HG03457 (cell line): ENCODE data around the gene PLXNA4.
"Not testable (repeated sequence)": the region's sequence is repeated elsewhere in the genome, so short reads cannot be mapped to it uniquely, and the experiment has no call there.

Experiments used
- ATAC-seq: cut with Tn5 transposase; IDR thresholded peaks from one replicate; pipeline ENCODE4 v1.9.1; 2021; ENCODE audit warnings: moderate number of reproducible peaks; ENCODE audit not compliant: unreplicated experiment

PLXNA4 gene, protein sequence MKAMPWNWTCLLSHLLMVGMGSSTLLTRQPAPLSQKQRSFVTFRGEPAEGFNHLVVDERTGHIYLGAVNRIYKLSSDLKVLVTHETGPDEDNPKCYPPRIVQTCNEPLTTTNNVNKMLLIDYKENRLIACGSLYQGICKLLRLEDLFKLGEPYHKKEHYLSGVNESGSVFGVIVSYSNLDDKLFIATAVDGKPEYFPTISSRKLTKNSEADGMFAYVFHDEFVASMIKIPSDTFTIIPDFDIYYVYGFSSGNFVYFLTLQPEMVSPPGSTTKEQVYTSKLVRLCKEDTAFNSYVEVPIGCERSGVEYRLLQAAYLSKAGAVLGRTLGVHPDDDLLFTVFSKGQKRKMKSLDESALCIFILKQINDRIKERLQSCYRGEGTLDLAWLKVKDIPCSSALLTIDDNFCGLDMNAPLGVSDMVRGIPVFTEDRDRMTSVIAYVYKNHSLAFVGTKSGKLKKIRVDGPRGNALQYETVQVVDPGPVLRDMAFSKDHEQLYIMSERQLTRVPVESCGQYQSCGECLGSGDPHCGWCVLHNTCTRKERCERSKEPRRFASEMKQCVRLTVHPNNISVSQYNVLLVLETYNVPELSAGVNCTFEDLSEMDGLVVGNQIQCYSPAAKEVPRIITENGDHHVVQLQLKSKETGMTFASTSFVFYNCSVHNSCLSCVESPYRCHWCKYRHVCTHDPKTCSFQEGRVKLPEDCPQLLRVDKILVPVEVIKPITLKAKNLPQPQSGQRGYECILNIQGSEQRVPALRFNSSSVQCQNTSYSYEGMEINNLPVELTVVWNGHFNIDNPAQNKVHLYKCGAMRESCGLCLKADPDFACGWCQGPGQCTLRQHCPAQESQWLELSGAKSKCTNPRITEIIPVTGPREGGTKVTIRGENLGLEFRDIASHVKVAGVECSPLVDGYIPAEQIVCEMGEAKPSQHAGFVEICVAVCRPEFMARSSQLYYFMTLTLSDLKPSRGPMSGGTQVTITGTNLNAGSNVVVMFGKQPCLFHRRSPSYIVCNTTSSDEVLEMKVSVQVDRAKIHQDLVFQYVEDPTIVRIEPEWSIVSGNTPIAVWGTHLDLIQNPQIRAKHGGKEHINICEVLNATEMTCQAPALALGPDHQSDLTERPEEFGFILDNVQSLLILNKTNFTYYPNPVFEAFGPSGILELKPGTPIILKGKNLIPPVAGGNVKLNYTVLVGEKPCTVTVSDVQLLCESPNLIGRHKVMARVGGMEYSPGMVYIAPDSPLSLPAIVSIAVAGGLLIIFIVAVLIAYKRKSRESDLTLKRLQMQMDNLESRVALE (N-terminal part only)

DNA sequence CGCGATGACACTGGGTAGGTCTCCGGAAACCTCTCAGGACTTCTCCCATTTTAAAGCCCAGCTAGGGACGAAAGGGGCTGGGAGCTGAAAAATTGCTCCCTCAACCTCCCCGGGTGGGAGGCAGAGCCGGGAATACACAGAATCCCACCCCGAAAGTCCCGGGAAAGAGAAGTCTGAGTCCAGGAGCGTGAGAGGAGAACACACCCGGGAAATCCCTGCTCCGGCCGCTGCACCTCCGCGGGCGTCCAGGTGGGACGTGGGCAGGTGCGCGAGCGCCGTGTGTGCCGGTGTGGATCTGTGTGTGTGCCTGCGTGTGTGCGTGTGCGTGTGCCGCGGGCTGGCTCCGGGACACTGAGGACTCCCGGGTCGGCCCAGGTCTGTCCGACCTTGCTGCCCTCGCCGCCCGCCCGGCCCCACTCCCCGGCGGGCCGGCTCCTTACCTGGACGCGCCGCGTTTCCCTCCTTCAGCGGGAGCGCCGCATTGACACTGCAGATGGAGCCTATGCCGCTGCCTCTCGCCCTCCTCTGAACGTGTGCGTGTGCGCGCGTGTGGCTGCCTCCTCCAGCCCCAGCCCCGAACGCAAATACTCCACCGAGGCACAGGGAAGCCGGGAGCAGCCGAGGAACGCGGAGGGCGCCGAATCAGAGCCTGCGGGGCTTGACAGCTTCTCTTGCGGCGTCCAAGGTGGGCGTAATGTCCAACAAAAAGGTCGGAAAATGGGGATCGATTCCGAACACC is at the start of gene PLXNA4:
TSS of gene PLXNA4 (minus strand) at position 489 of the 739 bp plus-strand sequence. CDS start 67,777 bp downstream, outside the sequence.
- ATAC-seq, result no peak

DNA sequence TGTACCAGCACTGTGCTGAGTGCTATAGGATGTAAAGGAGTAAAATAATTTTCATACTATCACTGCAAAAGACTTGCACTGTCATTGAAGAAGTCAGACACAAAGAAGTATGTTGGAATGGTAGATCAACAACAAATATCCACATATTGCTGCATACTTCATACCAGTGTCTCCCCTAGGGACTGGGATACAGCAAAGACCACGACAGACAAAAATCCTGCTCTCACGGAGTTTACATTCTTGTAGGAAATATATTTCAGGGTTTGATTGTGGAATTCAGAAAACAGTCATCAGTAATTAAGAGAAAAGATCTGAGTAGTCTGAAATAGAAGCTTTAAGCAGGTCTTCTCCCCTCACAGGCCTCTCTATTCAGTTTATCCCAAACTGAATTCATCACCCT is 49.4 kb upstream of the PLXNA4 start:
- no peak for ATAC-seq

DNA sequence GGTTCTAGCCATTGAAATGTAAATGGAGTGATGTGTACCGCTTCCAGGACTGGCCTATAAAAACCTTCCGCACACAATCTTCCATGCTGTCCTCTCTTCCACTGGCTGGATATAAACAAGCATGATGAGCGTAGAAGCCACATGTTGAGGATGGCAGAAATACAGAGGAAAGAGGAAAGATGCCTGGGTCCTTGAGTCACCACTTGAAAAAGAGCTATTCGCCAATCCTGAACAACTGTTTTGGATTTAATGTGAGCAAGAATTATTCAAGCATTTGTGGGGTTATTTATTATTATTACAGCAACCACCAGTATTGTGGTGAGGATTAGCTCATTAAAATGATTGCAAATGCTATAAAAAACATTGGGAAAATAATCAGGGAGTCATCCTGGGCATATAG is 45.8 kb upstream of the PLXNA4 start:
- no peak for ATAC-seq

DNA sequence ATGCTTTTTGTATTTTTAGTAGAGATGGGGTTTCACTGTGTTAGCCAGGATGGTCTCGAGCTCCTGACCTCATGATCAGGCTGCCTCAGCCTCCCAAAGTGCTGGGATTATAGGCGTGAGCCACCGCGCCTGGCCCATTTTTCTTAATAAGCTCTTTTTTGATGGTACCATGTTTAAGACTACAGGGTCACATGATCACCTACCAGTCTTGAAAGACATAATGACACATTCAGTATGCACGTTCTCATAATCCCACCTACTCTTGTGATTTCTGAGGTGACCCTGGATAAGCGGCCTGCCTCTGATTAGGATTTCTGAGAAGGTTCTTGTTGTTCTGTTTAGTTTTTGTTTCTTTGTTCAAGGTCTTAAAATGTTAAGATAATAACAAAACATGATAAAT is 43.7 kb upstream of the PLXNA4 start:
- ATAC-seq, result no peak

DNA sequence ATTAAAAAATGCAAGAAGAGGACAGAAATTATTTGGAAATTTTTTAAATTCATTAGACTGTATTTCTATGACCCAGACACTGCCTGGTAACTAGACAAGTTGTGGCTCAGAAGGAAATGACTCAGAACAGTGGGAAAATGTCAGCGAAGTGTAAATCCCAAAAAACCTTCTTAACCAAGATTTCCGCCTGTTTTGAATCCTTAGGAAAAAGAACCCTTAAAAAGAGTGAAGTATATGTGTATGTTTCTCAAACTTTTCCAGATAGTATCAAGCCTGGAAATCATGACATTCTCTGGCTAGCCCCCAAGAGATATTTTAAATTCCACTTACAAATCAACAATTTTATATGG is 42.7 kb upstream of the PLXNA4 start:
- ATAC-seq, result no peak

DNA sequence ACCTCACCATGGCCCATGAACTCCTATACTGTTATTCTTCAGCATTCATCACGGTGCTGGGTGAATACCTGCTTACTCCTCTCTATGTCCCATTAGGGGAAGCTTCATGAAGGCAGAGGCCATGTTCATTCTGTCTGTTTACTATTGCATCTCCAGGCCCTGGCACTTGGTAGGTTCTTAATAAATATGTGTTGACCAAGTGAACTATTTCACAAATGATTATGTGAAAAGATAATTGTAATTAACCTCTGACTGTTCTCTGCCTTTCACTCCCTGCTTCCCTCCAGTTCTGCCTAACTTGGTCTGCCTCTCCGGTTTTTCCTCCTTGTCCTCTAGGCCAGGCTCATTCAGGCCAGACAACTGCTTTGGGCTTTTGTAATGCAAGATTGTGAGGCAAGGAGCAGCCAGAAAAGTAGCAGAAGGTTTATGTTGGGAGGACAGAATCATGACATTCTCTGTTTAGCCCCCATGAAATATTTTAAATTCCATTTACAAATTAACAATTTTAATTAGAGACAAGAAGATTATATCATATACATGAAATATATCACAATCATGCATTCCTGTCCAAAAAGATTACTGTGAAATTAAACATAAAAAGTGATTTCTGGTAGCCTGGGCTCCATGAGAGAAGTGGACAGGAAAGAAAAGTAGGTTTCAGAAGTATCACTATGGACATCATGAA is 42.1 kb upstream of the PLXNA4 start:
- no peak for ATAC-seq

DNA sequence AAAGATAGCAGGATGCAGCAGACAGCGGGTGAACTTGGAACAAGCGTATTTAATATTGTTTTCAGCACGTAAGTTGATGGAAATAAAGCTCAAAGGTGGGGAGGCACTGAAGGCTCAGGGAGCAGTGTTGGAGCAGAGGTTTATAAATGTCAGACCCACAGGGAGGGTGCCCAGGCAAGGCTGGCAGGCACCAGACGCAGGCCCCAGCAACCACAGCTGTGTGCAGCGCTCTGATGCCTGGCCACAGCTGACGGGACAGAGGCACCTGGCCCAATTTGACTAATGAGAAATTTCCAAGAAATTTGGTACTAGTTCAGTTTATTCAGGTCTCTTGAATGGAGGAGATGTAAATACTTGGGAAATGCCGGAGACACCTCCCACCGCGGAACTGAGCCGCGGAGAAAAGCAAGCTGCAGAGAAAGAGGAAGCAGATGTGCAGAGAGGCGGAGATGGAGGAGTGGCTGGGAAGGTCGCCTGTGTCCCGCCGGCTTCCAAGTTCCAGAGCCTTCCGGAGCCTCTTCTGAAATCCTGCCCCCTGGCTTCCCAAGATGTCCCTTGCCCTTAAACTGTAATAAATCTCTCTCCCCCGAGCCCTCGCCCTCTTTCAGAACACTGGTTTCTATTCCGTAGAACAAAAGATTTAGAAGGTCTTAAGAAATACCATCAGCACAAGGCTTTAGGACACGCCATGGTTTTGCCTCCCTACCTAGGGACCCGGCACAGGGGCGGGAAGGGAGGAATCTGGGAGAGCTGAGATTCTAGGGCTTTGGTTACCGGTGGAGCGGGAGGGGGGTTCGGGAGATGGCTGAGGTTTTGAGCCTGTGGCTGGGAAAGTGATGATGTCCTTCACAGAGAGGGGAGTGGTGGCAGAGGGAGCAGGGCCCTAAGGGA is 38.4 kb upstream of the PLXNA4 start:
- ATAC-seq, result no peak

DNA sequence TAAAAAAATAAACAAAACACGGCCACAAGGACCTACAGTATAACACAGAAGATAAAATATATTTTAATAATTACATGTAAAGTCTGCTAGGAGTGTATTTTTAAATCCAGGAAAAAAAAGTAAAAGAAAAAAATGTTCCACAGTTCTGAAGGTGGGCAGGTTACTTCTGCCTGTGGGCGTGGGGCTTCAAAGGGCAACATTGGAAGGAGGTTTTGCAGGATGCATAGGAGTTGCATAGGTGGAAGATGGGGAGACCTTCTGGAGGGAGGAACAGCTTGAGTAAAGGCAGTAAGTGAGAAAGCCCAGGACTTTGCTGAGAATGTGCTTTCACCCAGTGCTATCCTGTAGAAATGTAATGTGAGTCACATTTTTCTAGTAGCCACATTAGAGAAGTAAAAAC is 37.5 kb upstream of the PLXNA4 start:
- ATAC-seq, result no peak

DNA sequence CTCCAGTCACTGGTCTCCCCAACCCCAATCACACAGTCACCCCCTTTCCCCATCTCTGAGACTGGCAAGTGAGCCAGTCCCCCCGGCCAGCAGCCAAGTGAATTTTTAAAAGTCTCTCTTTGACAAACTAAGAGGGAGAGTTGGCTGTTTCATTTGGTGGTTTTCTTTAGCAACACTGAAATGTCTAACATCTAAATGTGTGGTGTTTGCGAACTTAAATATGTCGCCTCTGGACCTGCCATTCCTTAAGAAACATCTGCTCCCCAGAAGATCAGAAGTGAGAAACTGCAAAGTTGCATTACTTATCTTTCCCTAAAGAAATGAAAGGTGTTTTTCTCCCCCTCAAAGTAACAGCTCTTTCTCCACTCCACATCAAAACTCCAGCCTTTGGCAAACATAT is 34.7 kb upstream of the PLXNA4 start:
- ATAC-seq, result no peak

DNA sequence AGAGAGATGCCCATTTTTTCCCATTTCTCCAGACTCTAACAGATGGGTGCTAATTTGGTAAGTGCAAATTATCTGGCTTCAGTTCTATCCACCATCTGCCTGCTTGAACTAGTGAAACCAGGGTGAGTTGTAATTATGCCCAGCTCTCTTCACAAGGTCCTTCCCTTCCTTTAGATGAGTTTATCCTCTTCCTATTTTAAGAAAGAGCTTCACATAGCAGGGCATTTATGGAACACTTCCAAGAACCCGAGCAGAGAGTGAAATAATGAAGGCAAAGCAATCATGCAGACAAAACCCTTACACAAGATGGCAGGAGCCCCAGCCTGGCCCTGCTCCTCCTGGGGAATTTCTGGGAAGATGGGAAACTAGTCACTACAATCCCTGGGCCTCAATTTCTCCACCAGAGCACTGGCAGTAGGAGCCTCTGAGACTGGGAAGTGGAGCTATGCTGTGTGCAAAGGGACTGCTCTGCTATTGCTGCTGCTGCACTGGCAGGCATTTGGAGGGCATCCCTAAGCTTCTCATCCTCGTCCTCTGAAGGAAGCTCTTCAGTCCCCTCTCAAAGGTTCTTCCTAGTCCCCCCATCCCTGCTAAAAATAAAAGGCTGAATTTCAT is 33.7 kb upstream of the PLXNA4 start:
- no peak for ATAC-seq

DNA sequence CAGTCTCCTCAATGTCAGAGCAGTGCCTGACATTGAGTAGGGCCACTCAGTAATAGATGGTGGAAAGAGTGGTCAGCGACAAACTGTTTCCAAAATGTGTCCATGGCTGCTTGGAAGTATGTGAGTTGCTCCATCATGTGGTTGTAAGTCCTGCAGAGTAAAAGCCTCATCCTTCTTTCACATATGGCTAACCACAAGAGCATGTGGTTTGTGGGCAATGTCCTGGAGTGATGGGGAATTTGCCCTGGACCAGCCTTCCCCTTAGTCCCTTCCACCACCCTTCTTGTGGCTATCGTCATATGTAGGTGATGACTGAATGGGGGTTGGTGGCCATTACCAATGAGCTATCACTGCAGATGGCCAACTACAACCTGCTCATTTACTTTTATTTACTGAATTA is 33.0 kb upstream of the PLXNA4 start:
- ATAC-seq, result no peak

DNA sequence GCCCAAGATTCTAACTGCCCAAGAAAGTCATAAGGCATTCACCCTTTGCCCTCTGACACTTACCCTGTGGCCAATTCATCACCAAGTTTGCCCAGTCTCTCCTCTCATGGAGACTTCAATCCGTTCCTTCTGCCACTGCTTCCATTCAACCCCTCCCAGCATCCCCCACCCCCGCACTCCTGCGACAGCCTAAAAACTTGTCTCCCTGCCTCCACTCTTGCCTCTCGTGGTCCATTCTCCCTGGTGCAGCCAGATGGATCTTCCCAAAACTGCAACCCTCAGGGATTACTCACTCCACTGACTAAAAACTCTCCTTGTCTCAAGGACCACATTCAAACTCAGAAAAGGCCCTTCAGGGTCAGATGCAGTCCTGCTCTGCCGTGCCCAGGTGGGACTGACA is 32.3 kb upstream of the PLXNA4 start:
- no peak for ATAC-seq

DNA sequence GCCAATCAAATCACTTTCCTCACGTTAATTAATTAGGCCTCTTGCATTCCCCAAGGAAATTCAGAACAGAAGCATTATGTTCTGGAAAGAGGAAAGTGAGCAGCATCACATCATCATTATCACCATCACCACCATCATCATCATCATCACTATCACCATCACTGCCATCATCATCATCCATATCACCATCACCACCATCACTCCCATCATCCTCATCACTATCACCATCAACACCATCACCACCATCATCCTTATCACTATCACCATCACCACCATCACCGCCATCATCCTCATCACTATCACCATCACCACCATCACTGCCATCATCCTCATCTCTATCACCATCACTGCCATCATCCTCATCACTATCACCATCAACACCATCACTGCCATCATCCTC is 31.4 kb upstream of the PLXNA4 start:
- ATAC-seq, result no peak

DNA sequence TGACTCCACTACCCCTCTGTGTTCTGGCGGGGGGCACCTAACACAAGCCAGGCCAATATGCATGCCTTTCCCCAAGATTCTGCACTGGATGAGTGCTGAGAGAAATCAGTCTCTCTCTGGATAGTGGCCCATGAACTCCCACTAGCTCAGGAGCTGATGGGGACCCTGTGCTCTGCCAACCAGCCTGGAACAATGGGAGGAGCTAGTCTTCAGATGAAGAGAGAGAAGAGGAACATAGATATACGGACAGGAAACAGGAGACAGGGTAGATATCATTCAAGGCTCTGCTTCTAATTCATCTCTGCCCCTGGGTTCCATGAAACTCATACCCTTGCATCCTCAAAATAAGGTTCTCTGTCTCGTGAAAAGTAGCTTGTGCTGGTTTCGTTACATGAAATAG is 27.9 kb upstream of the PLXNA4 start:
- ATAC-seq, result no peak

DNA sequence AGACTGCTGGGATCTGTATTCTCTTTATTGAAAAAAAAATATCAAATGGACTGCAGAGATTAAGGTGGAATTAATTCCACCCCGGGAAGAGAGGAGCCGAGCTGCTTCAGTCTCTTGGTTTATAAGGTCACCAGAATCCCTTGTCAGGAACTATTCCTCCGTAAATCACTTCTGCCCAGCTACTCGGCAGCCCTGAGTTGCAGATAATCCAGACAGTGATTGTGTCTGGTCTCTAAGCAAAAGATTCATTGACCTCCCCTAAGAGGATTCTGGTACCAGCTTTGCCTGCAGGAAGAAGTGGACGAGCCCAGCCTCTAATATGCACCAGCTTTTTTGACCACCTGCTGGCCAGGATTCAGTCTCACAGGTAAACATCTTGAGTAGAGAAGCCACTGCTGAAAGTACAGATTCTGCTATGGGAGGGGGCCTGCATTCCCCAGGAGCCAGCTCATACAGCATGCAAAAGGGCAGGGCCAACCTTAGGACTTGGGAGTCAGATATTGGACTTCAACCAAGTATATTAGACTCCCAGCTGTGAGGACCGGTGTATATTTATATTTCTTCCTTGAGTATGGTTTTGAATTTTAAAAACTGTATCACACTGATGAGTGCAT is 27.1 kb upstream of the PLXNA4 start:
- no peak for ATAC-seq

DNA sequence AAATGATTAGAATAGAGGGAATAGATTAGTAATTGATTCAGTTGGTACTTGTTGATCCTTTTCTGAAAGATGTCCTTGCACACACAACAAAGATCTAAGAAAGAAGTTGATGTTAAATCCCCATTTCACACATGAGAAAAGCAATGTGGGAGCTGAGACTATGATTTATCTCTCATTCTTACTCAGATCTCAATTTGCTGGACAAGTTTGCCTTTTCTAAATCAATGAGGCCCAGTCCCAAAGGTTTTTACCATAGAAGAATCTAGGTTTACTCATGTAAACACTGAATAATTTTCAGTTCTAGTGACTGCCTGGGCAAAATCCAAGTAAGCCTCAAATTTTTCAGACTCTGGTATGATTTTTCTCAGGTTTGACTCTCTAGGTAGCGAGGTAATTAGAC is 25.5 kb upstream of the PLXNA4 start:
- ATAC-seq, result no peak

DNA sequence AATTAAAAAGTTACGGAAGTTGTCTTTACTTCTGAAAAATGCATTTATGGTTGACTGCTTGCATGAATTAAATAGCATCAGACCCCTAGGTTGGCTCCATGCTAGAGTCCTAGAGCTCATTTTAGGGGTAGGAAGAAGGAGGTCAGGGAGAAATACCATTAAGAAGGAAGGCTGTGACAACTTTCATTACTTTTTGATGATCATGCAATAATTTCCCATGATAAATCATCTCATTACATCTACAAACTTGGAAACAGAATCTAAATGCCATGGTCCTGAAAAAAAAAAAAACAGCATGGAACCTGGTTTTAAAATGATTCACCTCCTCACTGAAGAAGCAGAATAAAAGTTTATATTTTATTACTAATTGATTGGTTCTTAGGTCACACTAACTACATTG is 20.3 kb upstream of the PLXNA4 start:
- no peak for ATAC-seq

DNA sequence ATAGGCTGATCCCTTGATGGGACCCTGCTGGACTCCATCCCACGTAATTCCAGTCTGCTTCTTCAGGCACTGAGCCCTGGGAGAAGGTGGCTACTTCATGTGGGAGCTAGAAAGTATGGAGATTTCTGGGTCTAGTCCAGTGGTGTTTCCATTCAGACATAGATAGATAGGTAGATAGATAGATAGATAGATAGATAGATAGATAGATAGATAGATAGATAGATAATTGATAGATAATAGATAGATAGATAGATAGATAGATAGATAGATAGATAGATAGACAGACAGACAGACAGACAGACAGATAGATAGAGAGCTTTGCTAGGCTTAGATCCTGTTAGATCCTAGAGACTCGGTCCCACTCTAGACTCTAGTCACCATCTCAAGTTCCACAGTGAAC is 18.5 kb upstream of the PLXNA4 start:
- ATAC-seq, result not testable (repeated sequence)
